Measurements from ENCODE around the gene DCDC1. TPM values are rescaled to one million over a fixed set of nuclear protein-coding genes. Genes with fewer than 3 reads are reported as not detected.
A peak's percentile ranks its signal among the peaks of the same experiment; 100 is the strongest.

Gene DCDC1
- total and polyA plus RNA-seq, 2 experiments from 2014 or later, result 1.1 TPM; not detected in 1

DNA sequence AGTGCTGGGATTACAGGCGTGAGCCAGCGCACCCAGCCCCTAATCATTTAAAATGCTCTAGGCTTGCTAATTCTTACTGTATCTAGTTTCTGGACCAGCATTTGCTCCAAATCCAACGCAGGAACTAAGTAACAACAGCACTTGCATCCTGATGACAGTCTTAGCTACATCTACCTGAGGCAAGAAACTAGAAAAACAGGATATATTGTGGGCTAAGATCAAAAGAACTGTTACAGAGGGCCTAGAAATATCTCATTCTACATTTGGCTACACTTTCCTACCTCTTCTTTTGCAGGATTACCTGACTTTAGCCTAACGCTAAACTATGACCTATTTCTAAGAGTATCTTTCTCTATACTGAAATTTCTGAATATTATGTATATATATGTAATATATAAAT, 7.8 kb downstream of the DCDC1 start:
- no peak overlapping the region for H3K4me3 ChIP-seq
- peaks cover 3% of the 10 kb centered on the region for H3K4me1 ChIP-seq (ENCODE audit: low read depth)
- no peaks in the 10 kb centered on the region for H3K36me3 ChIP-seq
- DNase-seq (ENCODE audit: low read depth in 1 of 2, low spot score in 1 of 2), result no peak
- TF ChIP-seq CTCF (IDR thresholded peaks at IDR 0.05; ENCODE audit: low read depth, low read length), result no peak
- no peaks in the 10 kb centered on the region for H3K9me3 ChIP-seq (ENCODE audit: low read depth)
- no peaks in the 10 kb centered on the region for H3K27me3 ChIP-seq
- no peak overlapping the region for H3K27ac ChIP-seq

DNA sequence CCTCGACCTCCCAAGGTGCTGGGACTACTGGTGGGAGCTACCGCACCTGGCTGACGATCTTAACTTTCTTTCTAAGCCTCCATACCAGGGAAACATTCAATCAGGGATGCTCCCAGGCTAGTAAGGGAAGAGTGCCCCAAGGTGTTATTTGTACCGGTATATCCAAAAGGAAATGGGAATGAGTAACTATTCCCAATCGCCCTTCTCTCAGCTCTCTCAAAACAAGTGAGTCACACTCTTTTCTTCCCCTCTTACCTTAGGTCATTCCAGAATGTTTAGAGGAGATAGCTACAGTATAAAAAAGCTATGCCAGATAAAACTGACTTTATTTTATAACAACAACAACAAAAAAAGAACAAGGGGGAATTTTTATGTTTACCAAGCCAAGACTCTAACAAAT, 13.7 kb downstream of the DCDC1 start:
- no peaks in the 10 kb centered on the region for H3K36me3 ChIP-seq
- no peak overlapping the region for H3K4me3 ChIP-seq
- H3K27me3 ChIP-seq, result no peaks in the 10 kb centered on the region
- no peak for DNase-seq (ENCODE audit: low read depth in 1 of 2, low spot score in 1 of 2)
- no peak for TF ChIP-seq CTCF (IDR thresholded peaks at IDR 0.05; ENCODE audit: low read depth, low read length)
- no peak overlapping the region for H3K27ac ChIP-seq
- peaks cover 3% of the 10 kb centered on the region for H3K4me1 ChIP-seq (ENCODE audit: low read depth)
- no peaks in the 10 kb centered on the region for H3K9me3 ChIP-seq (ENCODE audit: low read depth)

GRCh38 chr11:31355131-31355530, 14.4 kb downstream of the DCDC1 start:
- Histone ChIP-seq H3K27ac (no peak overlapping the region), H3K9me3 (ENCODE audit: low read depth) (no peaks in the 10 kb centered on the region), H3K4me3 (no peak overlapping the region), H3K4me1 (ENCODE audit: low read depth) (peaks cover 3% of the 10 kb centered on the region), H3K27me3 (no peaks in the 10 kb centered on the region), H3K36me3 (no peaks in the 10 kb centered on the region)
- TF ChIP-seq CTCF (IDR thresholded peaks at IDR 0.05; ENCODE audit: low read depth, low read length), result no peak
- DNase-seq (ENCODE audit: low read depth in 1 of 2, low spot score in 1 of 2), result peak in 1 of 2 donors; percentile 3

DNA sequence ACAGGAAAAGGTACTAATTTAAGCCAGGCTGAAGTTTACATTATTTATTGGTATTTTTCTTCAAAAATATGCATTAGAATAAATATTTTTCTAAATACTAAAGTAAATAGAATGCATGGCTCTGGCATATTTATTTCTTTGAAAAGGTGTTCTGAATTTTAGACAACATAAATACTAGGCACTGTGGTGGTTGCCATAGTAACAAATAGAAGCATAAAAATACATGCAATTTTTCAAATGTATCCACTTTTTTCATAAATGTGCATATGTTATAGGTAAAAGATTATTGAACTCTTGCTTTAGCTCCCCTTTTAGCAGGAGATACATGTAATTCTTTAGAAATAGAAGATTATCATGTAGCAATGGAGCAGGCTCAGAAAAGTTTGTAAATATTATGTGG, 18.4 kb downstream of the DCDC1 start:
- H3K27ac ChIP-seq, result no peak overlapping the region
- no peaks in the 10 kb centered on the region for H3K4me1 ChIP-seq (ENCODE audit: low read depth)
- H3K27me3 ChIP-seq, result no peaks in the 10 kb centered on the region
- DNase-seq (ENCODE audit: low read depth in 1 of 2, low spot score in 1 of 2), result no peak
- no peaks in the 10 kb centered on the region for H3K36me3 ChIP-seq
- TF ChIP-seq CTCF (IDR thresholded peaks at IDR 0.05; ENCODE audit: low read depth, low read length), result no peak
- H3K4me3 ChIP-seq, result no peak overlapping the region
- H3K9me3 ChIP-seq (ENCODE audit: low read depth), result no peaks in the 10 kb centered on the region

DNA sequence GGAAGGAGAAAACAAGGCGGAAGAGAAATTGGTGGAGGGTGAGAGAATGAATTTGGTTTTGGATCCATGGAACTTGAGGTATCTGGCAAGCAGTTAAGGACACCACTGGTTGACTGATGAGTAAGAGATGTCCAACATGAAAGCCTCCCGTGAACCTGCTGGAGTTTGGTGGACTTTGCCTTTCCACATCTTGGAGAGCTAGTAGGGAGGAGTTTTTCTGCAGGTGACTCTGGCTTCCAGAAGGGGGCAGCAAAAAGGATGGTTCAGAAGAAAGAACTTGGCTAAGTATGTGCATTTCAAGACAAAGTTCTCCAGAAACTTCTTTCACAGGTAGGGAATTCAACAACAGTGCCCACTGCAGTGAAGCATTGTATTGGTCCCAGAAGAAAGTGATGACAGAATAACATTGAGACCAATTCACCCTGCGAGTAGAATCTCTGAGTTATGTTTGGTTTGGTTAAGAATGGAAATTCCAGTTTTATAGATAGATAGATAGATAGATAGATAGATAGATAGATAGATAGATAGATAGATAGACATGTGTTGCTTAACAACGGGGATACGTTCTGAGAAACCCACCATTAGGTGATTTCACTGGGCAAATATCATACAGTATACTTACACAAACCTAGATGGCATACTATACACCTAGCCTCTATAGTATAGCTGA, 28.5 kb downstream of the DCDC1 start:
- H3K27me3 ChIP-seq, result no peaks in the 10 kb centered on the region
- H3K36me3 ChIP-seq, result no peaks in the 10 kb centered on the region
- no peak overlapping the region for H3K4me3 ChIP-seq
- no peak overlapping the region for H3K27ac ChIP-seq
- H3K4me1 ChIP-seq (ENCODE audit: low read depth), result no peaks in the 10 kb centered on the region
- DNase-seq (ENCODE audit: low read depth in 1 of 2, low spot score in 1 of 2), result peak; percentile 49 to 50
- TF ChIP-seq CTCF (IDR thresholded peaks at IDR 0.05; ENCODE audit: low read depth, low read length), result peak; percentile 62
- H3K9me3 ChIP-seq (ENCODE audit: low read depth), result no peaks in the 10 kb centered on the region
